Measurements from ENCODE around the gene ABHD17B.
"Not testable (repeated sequence)": the region's sequence is repeated elsewhere in the genome, so short reads cannot be mapped to it uniquely, and the experiment has no call there.

The ABHD17B gene

DNA sequence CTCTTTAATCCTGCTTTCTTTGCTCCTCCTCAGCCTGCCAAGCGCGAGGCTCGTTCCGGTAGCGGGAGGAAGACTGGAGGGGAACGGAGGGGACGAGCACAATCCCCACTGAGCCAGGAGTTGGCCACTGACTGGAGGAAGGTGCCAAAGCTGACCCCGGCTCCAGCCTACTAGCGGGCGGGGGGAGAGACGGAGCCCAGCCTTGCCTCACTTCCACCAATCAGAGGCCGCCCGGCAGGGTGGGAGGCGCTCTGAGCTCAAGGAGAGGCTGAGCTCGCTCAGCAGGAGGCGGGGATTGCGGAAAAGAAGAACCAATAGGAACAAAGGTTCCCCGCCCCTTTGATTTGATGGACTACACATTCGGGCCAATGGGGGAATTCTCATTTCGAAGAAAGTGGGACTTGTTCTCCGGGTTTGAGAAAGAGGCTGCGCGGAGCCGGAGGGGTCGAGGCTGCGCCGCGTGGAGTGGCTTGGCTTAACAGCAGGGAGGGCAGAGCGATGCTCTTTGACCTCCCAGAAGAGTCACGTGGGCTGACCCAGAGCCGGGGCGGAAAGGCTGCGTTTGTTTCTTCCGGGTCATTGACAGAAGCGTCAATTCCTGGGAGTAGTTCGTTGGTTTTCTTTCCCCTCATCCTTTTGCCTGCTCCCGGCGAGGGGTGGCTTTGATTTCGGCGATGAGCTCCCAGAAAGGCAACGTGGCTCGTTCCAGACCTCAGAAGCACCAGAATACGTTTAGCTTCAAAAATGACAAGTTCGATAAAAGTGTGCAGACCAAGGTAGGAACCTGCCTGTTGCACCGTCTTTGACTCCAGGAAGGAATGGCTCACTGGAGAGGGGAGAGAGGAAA lies at the start of gene ABHD17B, which contains the start of gene C9orf85:
Gene ABHD17B (minus strand): TSS at position 133 of the 847 bp plus-strand sequence. CDS start 36,113 bp downstream, outside the sequence.
Gene C9orf85 (plus strand): TSS at position 579 of the 847 bp plus-strand sequence. CDS start 96 bp downstream, at position 675.
- DNase-seq, result peak; percentile 97

DNA sequence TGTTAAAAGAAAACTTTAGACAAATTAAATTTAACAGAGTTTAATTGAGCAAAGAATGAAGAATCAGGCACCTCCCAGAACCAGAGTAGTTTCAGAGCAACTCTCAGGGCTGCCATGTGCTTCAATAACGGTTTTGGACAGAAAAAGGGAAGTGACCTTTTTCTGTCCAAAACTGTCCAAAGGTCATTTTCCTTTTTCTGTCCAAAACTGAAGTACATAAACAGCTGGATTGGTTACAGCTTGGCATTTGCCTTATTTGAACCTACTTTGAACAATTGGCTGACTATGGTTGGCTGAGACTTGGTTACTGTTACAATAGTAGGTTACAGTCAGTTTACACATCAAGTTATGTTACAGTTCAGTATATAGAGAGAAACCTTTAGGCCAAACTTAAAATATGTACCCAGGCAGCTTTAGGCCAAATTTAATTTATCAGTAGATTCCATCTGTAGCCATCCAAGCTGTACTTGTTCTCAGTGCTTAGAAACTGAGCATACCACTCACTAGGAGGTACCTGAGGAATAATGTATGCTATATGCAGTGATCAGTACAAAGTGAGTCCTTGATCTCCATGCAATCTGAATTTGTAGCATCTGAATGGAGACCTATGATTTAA lies 44.4 kb upstream of the ABHD17B start:
- DNase-seq, result no peak

DNA sequence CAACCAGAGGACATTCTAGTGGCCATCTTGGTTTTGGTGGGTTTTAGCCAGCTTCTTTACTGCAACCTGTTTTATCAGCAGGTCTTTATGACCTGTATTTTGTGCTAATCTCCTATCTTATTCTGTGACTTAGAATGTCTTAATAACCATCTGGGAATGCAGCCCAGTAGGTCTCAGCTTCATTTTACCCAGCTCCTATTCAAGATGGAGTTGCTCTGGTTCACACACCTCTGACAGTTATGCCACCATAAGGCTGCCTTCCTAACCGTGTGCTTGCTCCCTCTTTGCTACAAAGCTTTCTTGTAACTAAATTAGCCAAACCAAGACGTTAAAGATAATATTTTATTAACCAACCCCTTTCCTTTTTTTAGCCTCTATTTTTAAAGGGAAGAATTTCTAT lies 43.7 kb upstream of the ABHD17B start:
- DNase-seq, result not testable (repeated sequence)

DNA sequence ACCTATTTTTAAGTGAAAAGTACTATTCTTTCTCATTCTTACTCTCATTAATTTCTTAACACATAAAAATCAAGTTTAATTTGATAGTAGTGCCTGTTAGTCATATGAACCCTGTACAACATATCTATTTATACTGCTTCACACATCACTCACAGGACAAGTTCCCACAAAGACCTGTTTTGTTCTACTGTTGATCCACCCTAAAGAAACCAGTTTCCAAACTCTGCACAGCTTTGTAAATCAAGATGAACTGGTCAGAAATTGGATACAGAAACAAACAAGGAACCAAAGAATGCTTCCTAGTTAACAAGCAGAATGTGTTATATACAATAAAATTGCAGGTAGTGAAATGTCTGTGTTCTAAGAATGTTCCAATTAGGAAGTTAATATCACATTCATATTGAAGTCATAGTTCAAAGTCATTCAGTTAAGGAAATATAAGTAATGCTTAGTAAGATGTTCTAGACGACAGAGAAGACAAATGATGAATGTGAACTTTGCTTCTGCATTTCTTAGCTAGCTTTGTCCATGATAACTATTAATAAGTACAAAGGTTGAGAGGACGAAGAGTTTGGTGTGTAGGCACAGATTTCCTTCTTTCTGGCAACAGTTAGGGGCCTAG lies 33.9 kb upstream of the ABHD17B start:
- DNase-seq, result no peak

DNA sequence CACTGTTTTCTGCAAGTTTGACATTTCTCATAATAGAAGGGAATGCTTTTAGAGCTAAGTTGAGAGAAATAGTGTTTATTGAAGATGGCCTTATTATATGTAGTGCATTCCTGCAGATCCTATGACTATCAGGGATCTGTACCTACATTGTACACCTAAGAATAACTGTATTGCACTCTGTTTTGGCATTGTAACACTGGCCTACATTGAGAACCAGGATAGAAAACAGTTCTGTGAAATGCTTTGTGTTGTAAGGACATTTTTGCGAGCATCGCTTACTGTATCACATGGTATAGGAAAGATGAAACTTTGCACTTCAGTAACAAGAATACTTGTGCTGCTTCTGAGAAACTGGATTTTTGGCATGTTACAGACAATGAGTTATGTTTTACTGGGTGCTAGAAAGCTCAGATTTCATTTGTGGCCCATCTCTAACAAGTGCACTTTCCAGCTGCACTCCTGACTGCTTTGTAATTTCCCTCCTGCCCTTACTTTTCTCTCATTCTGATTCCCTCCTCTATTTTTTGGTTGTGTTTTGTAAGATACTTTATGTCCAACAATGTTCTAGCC lies 31.1 kb upstream of the ABHD17B start:
- DNase-seq, result no peak

DNA sequence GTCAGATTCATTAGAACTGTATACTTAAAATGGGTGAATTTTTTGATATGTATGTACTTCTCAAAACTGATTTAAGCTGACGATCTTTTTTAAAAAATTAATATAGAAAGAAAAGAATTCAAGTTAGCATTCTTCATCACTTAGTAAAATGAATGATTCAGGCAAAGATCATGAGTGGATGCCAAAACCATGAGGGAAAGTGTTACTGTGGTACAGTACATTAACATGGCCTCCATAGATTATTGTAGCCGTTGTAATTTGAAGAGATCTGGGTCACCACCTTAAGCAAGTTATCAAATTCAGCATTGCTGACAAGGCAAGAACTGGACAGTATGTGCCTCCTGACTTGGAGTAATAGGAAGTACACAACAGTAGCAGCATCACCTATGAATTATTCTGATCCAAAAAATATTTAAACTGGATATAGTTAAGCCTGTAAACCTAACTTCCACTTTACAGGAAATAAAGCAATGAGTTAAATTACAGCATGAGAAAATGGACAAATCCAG lies 30.1 kb upstream of the ABHD17B start:
- no peak for DNase-seq

DNA sequence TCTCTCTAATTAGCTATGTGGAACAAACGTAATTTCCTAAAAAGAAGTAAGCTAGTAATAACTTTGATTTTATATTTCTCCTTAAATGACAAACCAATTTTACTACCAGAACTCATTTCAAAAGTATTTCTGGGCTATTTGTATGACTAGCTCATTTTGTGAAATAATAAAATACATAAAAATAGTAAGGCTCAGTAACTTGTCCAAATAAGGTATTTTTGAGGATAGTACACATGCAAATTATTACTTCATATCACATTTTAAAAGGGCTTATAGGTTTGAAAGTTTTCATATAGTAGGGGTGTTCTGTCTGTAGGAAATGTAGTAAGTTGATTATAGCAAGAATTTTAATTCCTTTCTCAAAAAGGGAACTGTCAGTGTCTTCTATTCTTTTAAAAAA lies 26.9 kb upstream of the ABHD17B start:
- DNase-seq, result no peak

DNA sequence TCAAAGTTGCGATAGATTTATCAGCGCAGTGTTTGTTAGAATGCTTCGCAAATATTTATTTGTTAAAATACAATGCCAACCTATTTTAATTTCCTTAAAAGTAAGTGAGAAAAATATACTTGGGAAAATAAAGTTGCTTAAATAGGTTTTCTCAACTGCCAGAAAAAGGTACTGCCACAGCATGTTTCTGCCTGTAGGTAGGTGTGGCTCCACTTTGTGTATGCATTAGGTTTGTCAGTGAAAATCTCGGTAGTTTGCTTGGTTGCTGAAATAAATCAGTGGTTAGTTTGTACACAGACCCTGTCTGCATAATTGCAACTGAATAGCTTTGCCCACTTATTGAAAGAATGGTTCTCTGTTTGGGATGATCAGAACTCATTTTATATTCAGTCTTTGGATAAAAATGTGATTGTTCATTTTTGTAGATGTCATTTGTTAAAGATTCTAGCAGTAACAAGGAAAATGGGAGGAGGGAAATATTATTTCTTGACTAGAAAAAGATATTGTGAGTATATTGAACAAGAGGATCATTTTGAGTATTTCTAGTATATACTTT lies 26.2 kb upstream of the ABHD17B start:
- DNase-seq, result no peak

DNA sequence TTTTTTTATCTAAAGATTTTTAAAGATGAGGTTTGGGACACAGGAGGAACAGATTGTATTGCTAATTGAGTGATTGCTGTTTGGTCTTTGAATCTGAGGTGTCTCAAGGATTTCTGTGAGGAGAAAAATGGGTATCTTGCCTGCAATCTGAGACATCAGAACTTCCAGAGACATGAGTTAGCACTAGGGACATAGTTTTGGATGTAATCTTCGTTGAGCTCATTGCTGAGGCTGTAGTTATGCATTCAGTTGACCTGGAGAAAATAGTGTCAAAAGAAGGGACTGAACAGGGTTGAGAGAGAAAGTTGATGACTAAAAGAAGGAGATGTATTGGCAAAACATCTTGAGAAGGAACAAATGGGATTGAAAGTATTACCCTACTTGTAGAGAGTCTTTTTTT lies 25.1 kb upstream of the ABHD17B start:
- DNase-seq, result no peak

DNA sequence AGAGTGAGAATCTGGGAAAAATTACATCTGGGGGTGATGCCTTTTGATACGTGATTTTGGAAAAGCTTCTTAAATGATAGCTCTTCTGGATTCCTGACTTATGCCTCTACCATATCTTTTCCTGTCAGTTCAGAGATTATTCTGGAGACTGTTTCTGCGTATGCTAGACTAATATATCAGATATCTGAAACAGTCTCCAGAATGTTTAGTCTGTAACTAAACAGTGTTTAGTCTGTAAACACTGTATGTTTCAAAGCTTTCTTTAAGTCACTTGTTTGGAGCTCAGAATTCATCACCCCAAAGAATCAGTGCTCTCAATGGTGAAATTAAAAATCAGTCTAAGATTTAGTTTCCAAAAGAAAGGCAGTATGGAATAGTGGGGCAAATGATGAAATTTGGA lies 20.2 kb upstream of the ABHD17B start:
- DNase-seq, result no peak

DNA sequence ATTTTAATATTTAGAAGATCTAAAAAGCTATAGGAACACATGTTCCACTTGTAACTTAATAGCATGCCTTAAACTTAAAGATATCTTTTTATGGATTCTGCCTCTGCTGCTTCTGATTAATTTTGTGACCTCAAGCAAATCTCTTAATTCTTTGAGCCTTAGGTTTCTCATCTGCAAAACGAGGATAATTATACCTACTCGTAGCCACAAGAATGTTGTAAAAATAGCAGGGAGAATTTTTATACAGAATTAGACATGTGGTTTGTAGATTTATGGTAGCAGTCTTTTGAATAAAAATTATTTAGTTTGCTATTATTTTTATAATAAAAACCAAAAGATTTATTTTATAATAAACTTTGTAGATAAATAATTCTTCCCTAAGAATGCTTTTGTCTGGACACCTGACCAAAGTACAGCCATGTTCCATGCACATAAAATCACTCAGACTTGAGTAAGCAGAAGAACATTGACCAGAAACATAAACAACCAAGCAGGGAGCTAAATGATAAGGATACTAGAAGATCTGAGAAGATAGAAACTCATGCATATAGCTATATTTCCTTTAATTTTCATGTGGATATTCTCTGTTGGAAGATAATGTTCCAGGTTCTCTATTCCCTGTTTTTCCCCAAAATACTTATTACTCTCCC lies 18.9 kb upstream of the ABHD17B start:
- DNase-seq, result no peak

DNA sequence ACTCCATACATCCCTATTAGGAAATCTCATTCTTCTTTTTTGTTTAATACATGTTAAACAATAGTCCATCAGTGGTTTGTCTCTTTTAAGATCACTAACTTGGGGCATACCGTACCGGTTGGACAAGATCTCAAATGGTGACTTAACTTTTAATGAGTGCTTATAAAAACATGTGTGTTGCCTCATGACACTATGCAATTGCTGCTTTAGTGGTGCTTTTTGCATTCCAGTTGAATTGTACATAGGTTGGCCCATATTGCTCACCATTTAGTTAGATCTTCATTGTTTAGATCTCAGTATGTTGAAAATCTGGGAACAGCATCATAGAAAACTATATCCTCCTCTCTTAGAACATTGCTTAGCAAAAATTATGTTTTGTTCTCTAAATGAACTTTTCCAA lies 18.2 kb upstream of the ABHD17B start:
- DNase-seq, result peak; percentile 1

DNA sequence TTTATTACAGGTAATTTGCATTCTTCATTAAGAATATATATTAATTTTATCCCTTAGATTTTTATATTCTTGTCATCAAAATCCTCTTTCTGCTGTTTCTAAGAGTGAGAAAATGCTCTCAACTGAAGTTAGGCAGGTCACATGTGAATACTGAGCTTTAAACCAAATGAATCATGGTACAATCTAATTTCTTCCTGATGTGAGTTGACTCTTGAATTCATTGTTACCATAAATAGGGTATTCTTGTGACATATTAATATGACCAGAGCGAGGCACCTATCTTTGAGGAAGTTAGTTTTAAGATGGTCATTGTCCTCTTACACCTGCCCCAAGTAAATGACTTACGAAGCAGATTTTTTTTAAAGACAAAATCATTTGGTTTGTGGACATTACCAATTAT lies 17.8 kb upstream of the ABHD17B start:
- no peak for DNase-seq

DNA sequence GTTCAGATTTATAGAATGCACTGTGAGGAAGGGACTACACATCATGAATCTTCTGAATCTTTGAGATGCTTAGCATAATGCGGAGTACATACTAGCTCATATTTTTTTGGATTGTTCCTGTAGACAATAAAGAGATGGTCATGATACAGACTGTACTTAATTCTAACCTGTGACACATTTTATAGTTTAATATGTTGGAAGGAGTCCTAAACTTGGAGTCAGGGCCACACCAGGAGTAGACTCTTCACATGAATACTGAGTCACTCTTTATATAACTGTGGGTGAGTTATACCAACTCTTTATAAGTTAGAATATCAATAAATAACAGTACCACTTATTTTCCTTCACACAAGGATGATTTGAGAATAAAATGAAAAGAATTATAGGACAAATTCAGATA lies 17.4 kb upstream of the ABHD17B start:
- DNase-seq, result no peak

DNA sequence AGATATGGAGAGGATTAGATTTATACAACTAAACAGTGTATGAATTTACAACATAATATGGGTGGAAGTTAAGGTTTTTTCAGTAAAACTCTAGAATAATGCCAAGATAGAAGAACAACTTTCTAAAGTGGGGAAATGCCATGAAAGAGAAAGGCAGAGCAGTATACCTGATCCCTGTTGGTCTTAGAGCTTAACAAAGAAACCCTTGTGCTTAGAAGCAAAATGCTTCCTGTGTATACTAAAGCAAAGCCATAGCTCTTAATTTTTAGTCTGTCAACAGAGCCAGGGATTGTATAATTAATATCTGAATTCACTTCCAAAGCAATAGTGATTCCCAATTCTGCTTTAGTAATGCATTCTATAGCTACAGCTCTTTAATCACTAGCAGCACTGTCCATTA lies 14.8 kb upstream of the ABHD17B start:
- DNase-seq, result no peak

DNA sequence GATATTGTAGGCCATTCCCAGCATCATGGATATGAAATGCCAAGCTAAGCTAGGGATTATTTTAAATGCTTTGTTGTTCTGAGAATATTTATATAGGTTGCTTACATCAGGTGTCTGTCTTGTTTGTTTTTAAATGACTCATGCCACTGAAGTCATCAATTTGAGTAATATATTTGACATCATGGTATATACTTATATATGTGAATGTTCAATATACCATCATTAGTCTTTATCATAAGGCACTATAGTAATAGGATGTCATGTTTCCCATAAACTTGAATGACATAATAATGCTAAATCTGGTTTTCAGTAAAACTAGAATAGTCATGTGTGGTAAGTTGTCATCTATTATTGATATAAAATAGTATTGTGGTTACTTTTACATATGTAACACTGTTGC lies 13.6 kb upstream of the ABHD17B start:
- DNase-seq, result no peak

DNA sequence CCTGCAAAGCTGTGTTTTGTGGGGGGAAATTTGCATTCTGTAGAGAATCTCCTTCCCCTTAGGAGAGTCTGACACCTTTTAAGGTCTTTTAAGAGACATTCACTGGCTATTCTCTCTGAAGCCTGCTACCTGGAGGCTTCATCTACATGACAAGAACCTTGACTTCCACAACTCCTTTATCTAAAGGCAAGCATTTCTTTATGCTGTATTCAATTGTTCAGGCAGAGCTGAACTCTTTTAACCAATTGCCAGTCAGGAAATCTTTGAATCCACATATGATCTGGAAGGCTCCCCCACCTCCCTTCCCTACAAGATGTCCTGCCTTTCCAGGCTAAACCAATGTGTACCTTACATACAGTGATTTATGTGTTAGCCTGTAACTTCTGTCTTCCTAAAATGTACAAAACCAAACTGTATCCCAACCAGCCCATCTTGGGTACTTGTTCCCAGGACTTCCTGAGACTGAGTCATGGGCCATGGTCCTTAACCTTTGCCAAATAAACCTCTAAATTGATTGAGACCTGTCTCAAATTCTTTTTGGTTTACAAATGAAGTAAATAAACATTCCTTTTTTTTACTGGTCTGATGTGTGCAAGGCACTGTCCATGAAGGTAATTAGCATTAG lies 10.3 kb upstream of the ABHD17B start:
- no peak for DNase-seq

DNA sequence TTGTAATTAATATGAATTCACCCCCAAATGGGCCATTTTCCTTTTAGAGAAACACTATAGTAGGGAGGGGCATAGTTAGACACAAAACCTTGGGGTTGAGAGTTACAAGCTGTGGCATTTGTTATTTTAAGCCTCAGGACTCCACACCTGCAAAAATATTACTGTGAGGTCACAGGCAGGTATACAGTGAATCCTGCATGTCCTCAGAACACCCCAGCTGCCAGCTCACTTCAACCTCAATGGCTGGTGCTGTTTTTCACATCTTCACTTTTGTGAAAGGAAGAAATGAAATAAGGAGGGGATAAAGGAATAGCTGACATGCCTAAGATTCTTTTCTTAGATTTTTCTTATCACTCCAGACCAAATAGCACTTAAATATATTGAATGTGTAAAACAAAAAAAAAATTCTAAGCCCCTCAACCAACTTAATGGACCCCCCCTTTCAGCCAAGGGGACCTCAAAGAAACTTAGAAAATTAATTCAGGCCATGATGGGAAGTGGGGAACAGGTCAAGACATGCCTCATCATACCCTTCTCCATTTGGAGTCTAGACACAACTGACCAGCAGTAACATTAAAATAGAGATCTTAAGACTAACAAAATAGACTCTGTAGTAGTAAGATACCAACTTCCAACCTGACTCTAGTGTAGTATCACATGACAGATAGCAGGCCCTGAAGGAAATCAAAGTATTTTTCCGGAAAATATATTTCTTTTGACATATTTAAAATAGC lies 9.6 kb upstream of the ABHD17B start:
- no peak for DNase-seq

DNA sequence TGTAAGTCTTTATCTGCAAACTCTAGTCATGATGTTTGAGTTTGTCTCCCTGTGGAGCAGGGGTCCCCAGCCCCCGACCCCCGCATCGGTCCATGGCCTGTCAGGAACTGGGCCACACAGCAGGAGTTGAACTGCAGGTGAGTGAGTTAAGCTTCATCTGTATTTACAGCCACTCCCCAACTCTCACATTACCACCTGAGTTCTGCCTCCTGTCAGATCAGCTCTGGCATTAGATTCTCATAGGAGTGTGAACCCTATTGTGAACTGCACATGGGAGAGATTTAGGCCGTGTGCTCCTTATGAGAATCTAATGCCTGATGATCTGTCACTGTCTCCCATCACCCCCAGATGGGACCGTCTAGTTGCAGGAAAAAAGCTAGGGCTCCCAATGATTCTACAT lies 7.4 kb upstream of the ABHD17B start:
- DNase-seq, result no peak

DNA sequence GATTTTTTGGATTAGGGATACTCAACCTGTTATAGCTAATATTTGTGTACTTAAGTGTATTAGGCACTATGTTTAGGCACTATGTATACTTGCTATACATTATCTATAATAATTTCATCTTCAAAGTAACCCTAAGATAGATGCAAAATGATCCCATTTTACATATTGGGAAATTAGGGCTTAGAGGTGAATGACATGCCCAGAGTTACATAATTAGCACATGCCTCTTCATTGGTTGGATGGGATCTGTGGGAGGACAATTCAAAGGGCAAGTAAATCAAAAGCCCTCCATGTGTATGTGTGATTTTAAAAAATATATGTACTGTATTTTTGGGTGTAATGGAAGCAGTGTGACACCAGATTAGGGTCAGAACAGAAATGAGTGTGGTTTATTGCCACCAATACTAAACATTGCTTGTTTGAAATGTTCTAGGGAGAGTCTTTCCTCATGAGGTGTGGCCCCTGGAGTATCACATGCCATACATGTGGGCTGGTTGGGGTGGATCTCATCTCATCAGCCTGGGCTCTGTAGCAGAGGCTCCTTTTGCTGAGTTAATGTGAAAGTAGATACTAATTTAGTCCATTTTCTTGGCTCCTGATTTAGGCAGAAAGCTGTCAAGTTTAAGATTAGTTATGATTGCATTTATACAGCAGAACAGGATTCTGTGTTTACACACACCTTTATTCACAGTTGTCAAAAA lies 6.0 kb upstream of the ABHD17B start:
- DNase-seq, result no peak

DNA sequence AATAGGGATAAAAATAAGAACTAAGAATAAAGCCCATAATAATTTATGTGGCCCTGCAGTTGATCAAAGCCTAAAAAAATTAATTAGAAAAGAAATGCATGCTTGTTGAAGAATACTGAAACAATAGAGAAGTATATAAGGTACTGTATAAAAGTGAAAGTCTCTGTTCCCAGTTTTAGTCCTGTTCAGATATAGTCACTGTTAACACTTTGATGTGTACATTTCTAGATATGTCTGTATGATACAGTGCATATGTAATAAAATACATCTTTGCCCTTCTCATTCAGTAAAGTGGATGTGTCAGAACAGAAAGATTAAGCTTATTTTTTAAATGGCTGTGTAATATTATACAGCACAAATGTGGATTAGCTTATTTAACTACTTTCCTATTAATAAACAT lies 4.5 kb upstream of the ABHD17B start:
- DNase-seq, result no peak
